Epidermal melanocyte (primary cell): ENCODE data around the gene UGT3A2.

Source experiments
- DNase-seq: peaks from one replicate; pipeline ENCODE4 v3.0.0; 2011; ENCODE audit warnings: low spot score; ENCODE audit not compliant: insufficient read length

The UGT3A2 gene

DNA sequence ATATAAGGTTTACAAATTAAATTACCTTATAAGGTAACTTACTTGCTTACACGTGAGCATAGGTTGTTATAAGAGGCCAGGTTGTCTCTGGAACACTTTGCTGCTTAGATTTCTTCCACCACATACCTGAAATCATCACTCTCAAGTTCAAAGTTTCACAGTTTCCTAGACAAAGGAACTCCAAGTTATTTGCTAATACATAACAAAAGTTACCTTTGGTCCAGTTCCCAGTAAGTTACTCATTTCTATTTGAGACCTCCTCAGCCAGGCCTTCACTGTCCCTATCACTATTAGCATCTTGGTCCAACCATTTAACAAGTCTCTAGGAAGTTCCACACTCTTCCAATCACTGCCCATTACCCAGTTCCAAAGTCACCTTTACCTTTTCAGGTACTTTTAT, 57.0 kb downstream of the UGT3A2 start:
- no peak for DNase-seq

DNA sequence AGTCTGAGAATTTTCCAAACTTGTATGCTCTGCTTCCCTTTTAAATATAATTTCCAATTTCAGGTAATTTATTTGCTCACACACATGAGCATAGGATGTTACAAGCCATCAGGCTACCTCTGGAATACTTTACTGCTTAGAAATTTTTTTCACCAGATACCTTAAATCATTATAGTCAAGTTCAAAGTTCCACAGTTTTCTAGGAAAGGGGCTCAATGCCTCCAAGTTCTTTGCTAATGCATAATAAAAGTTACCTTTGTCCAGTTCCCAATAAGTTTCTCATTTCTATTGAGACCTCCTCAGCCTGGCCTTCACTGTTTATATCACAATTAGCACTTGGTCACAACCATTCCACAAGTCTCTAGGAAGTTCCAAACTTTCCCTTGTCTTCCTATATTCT, 59.3 kb downstream of the UGT3A2 start:
- no peak for DNase-seq

DNA sequence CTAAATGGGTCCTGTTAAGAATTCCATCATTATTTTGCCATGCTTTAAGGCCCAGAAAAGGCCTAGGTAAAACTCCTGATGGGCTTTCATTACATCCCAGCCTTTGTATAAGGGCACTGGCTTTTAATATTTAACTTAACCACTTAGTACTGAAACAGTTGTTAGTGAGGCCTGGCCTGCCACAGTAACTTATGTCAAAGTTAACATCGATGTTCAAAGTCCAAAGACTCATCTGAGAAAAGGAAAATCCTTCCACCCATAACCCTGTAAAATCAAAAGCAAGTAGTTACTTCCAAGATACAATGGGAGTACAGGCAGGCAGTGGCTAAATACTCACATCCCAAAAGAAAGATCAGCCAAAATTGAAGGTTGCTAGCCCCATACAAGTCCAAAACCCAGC, 60.5 kb downstream of the UGT3A2 start:
- DNase-seq = no peak

DNA sequence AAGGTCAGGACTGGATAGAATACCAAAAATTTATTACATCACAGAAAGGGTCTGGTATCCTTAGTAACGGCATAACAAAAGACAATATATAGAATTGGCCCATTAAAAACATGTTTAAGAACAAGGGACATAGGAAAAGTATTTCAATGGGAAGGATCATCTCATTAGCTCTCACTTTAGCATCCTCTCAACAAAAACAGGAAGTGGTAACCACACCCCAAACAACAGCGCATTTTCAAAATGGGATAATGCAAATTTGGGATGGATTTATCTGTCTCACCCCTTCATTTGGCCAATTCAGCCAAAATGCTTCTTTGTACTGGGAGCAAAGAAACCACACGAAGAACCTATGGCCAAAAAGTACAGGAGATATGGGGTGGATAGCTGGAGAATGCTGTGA, 65.7 kb downstream of the UGT3A2 start:
- no peak for DNase-seq

DNA sequence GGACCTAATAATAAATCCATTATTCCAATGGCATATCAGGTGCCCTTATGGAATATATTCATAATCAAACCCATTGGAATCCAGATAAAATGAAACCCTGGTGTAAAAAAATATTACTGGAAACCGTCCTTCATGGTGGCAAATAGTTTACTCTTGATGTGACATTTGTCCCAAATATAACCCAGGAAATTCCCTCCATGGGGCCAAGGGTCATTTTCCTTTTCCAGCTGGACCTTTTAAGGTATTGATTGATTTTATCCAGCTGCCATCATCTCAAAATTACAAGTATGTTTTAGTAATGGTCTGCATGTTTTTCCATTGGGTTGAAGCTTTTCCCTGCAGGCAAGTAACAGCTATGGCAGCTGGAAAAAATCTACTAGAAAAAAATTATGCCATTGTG, 67.1 kb downstream of the UGT3A2 start:
- no peak for DNase-seq

DNA sequence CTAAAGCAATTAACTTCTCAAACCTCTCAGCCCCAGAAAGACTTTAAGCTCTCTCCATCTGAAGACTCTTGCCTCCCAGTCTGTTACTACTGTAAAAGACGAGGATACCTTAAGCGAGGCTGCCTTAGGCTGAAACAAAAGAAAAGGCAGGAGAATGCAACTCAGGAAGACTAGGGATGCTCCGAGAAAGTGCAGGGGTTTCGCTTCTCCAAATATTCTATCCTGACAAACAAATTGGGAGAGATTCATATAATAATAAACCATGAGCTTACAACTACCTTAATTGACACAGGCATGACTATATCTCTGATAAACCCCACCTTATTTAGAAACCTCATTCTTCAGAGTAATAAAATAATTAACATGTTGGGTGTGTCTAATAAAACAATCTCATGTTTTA, 70.6 kb downstream of the UGT3A2 start:
- DNase-seq = no peak

DNA sequence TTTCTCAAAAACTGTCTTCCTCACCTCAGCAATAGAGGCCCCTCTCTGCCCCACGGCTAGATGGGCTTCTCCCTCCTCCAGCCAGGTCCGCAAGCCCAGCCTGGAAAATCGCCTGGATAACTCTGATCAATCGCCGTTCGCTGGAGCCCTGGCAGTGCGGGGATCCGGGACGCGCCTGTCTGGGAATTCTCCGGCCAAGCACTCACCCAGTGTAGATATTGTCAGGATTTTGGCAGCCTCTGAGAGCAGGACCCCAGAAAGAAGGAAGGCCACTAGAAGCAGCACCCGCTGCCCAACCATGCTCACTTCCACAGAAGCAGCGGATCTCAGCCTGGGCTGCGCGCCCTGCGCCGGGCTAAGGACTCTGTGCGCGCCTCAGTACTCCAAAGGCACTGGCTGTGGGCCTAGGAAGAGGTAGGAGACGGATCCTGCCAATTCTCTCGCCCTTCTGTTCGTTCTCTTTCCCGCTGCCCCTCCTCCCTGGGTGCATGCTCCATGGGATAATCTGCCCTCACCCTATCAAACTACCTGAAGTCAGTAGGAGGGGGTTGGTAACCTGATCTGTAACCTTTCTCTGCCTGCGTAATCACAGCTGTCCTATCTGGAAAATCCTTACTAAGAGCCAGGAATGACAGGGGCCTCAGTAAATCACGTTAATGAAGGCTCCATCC, 75.6 kb downstream of the UGT3A2 start, which contains the start of gene UGT3A1:
Gene UGT3A1, minus strand, starts transcription at position 450 of the 671 bp plus-strand sequence. Its CDS starts 150 bp downstream, at position 300.
- DNase-seq = no peak

DNA sequence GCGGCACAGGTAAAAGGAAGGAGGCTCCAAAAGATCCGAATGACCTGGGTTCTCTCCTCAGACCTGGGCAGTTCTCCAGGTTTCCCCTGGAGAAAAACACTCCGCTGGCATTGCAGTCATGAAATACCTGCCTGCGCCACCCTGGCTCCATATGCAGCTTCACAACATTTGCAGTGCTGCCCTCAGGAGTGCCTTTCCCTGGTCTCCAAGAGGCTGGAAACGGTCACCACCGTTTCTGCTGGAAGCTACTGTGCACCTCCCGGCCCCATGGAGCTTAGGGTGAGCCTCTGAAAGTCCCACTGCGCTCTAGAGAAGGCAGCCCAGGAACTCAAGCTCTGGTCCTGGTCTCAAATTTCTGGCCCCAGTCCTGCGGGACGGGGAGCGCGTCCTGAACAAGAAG, 76.2 kb downstream of the UGT3A2 start:
- no peak for DNase-seq

DNA sequence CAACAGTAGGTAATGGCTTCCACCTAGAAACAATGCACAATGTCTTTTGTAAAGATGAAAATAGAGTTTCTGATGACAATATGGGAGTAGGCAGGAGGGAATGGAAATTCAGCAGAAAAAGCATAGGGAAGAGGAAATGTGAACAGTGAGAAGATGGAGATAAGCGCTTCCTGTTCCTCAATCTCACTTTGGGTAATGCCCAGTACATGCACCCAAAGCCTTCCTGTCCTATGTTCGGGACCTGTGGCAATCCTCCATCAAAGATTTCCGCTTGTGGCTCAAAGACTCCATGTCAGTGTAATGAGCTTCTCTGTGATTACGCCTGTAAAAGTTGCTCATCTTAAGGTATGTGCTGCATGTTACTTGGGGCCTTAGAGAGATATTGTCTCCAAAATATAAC, 78.2 kb downstream of the UGT3A2 start:
- no peak for DNase-seq

DNA sequence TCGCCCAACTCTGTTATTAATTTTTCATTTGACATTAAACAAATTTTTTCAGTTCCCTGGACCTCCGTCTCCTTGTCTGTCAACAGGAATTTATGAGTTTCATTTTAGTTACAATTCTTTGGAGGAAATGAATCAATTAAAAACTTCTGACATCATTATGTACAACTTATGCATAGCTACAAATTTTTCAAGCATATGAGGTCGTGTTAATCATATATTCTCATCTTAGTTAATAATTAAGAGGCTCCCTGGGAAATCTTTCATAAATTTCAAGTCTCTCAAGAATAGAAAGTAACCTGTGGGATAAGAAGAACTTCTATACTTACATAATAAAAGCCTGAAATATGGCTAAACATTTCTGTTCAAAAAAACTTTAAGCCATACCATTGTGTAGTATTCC, 78.9 kb downstream of the UGT3A2 start:
- no peak for DNase-seq
